Measurements from ENCODE around the gene SLC1A2.

DNA sequence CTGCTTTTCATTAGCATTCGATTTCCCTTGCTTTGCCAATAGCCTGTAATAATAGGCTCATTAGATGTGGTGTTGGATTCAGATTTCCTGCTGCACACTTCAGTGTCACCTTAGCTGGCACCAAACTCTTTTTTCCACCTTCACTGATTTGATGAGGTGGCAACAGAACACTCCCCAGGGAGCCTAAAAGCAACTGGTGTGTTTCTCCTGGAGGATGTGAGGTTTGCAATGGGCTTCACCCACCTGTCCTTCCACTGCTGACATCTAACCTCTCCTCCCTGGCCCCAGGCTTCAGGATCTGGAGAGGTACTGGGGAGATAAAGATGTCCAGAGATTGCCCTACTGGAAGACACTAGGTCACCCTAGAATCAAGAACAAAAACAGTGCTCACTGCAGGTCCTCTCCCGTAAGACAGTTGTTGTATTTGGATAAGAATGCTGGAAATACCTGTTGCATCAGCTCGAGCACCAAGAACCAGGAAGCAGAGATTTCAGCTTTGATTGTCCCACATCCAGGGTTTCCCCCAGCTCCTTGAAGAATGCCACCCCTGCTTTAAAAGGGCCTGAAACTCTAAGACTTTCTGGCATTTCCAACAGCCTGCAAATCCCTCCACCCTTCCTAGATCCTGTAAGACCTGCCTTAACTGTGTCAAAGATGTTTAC, 96.9 kb downstream of the SLC1A2 start:
- TF ChIP-seq, protein P1, sequence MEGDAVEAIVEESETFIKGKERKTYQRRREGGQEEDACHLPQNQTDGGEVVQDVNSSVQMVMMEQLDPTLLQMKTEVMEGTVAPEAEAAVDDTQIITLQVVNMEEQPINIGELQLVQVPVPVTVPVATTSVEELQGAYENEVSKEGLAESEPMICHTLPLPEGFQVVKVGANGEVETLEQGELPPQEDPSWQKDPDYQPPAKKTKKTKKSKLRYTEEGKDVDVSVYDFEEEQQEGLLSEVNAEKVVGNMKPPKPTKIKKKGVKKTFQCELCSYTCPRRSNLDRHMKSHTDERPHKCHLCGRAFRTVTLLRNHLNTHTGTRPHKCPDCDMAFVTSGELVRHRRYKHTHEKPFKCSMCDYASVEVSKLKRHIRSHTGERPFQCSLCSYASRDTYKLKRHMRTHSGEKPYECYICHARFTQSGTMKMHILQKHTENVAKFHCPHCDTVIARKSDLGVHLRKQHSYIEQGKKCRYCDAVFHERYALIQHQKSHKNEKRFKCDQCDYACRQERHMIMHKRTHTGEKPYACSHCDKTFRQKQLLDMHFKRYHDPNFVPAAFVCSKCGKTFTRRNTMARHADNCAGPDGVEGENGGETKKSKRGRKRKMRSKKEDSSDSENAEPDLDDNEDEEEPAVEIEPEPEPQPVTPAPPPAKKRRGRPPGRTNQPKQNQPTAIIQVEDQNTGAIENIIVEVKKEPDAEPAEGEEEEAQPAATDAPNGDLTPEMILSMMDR (IDR thresholded peaks at IDR 0.05 in 2 of 3, conservative IDR thresholded peaks at IDR 0.05 in 1 of 3; ENCODE audit: borderline replicate concordance in 1 of 3, insufficient read depth in 1 of 3, low read depth in 2 of 3, low read length in 2 of 3): no peak
- TF ChIP-seq EZH2phosphoT487 (IDR thresholded peaks at IDR 0.05; ENCODE audit: borderline replicate concordance) (no peak), YY1 (IDR thresholded peaks at IDR 0.05; ENCODE audit: extremely low read depth, insufficient replicate concordance, low read depth, low read length) (no peak), SP1 (IDR thresholded peaks at IDR 0.05; ENCODE audit: low read depth) (no peak), ELF1 (IDR thresholded peaks at IDR 0.05; ENCODE audit: borderline replicate concordance, low read depth) (no peak), POLR2A (IDR thresholded peaks at IDR 0.05; ENCODE audit: borderline replicate concordance, extremely low read depth, insufficient read depth, insufficient read length) (no peak), RAD21 (IDR thresholded peaks at IDR 0.05; ENCODE audit: low read depth) (no peak), SRF (IDR thresholded peaks at IDR 0.05; ENCODE audit: low read depth) (no peak), EGR1 (IDR thresholded peaks at IDR 0.05; ENCODE audit: low read depth) (no peak), EZH2 (IDR thresholded peaks at IDR 0.05) (no peak), JUND (IDR thresholded peaks at IDR 0.05) (no peak), FOSL1 (IDR thresholded peaks at IDR 0.05; ENCODE audit: low read depth) (no peak)
- TF ChIP-seq, protein P2, sequence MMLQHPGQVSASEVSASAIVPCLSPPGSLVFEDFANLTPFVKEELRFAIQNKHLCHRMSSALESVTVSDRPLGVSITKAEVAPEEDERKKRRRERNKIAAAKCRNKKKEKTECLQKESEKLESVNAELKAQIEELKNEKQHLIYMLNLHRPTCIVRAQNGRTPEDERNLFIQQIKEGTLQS (IDR thresholded peaks at IDR 0.05): no peak

All from HCT116 (cell line).